HPDE6-E6E7 (cell line): ENCODE results near the gene GLI1.
A peak's percentile ranks its signal among the peaks of the same experiment; 100 is the strongest.
"Not testable (repeated sequence)": the region's sequence is repeated elsewhere in the genome, so short reads cannot be mapped to it uniquely, and the experiment has no call there.

Source experiments
- DNase-seq: peaks from one replicate; pipeline ENCODE4 v3.0.0; 2011; ENCODE audit warnings: missing footprints; ENCODE audit errors: extremely low spot score

Gene GLI1

DNA sequence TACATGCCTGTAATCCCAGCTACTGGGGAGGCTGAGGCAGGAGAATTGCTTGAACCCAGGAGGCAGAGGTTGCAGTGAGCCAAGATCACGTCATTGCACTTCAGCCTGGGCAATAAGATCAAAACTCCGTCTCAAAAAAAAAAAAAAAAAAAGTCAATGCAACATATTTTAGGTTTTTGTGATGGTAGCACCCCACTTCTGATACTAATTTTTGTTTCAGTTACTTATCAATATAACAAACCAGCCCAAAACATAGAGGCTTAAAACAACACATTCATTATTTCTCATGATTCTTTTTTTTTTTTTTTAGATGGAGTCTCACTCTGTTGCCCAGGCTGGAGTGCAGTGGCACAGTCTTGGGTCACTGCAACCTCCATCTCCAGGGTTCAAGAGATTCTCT is 18.2 kb upstream of the GLI1 start:
- not testable (repeated sequence) for DNase-seq

DNA sequence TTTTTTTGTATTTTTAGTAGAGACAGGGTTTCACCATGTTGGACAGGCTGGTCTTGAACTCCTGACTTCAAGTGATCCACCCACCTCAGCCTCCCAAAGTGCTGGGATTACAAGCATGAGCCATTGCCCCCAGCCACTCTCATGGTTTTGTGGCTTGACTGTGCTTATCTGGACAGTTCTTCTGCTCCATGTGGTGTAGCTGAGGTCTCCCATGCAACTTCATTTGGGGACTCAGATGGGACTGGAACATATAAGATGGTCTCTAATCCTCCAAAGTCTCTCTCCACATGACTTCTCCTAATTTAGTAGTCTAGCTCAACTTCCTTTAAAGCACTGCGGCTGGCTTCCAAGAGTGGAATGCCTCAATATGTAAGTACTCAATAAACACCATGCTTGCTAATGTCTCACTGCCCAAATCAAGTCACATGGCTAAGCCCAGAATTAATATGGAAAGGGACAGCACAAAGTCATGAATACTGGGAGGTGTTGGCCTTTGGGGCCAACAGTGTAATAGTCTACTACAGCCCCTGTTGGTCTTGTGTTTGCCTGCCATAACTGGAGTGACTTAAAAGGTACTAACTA is 17.6 kb upstream of the GLI1 start:
- DNase-seq: no peak

DNA sequence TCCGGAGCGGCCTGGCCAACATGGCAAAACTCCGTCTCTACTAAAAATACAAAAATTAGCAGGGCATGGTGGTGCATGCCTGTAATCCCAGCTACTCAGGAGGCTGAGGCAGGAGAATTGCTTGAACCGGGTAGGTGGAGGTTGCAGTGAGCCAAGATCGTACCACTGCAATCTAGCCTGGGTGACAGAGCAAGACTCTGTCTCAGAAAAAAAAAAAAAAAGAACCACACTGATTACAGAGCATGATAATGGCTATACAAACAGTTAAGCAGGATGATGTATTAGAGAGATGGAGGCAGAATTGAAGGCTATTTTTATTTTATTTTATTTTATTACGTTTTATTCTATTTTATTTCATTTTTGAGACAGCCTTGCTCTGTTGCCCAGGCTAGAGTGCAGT is 15.2 kb upstream of the GLI1 start:
- not testable (repeated sequence) for DNase-seq

DNA sequence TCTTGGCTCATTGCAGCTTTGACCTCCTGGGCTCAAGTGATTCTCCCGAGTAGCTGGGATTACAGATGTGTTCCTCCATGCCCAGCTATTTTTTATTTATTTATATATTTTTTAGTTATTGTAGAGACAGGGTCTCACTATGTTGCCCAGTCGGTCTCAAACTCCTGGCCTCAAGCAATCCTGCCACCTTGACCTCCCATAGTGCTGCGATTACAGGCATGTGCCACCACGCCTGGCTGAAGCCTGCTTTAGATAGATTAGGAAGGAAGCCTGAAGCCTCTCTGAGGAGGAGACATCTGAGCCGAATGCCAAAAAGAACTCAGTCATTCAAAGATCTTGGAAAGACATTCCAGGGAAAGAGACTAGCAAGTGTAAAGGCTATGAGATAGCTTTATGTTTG is 14.8 kb upstream of the GLI1 start:
- DNase-seq: no peak

DNA sequence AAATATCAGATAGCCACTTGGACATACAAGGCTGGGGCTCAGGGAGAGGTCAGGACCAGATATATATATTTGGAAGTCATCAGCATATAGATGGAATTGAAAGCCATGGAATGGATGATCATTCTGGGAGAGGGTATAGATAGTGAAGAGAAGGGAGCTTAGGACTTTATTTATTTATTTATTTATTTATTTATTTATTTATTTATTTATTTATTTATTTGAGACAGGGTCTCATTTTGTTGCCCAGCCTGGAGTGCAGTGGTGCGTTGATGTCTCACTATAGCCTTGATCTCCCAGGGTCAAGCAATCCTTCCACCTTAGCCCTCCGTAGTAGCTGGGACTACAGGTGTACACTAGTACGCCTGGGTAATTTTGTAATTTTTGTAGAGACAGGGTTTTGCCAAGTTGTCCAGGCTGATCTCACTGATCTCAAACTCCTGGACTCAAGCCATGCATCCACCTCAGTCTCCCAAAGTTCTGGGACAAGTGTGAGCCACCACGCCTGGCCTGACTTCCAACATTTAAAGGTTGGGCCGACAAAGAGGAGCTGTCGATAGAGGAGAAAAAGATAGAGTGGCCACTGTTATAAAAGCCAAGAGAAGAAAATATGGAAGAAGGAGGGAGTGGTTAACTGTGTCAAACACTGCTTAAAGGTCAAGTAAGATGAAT is 13.2 kb upstream of the GLI1 start:
- DNase-seq: no peak

DNA sequence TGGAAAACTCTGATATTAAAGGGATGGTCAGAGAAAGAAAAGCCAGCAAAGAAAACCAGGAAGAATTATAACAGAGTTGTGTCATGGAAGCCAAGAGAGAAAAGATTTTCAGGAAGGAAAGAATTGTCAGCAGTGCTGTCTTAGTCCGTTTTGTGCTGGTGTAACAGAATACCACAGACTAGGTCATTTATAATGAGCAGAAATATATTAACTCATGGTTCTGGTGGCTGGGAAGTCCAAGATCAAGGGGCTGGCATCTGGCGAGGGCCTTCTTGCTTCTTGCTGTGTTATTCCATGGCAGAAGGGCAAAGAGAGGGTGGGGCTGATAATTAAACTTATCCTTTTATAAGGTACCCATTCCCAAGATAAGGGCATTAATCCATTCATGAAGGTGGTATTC is 10.9 kb upstream of the GLI1 start:
- DNase-seq: no peak

DNA sequence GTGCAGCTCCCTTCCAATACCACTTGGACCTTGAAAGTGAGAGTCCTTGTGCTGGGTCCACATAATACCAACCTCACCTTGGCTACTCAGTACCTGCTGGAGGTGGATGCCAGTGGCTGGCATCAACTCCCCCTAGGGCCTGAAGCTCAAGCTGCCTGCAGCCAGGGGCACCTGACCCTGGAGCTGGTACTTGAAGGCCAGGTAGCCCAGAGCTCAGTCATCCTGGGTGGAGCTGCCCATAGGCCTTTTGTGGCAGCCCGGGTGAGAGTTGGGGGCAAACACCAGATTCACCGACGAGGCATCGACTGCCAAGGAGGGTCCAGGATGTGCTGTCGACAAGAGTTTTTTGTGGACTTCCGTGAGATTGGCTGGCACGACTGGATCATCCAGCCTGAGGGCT is 10.2 kb upstream of the GLI1 start:
- DNase-seq: no peak

DNA sequence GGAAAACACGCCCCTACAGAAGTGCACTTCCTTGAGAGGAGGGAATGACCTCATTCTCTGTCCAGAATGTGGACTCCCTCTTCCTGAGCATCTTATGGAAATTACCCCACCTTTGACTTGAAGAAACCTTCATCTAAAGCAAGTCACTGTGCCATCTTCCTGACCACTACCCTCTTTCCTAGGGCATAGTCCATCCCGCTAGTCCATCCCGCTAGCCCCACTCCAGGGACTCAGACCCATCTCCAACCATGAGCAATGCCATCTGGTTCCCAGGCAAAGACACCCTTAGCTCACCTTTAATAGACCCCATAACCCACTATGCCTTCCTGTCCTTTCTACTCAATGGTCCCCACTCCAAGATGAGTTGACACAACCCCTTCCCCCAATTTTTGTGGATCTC is 9.5 kb upstream of the GLI1 start:
- no peak for DNase-seq

DNA sequence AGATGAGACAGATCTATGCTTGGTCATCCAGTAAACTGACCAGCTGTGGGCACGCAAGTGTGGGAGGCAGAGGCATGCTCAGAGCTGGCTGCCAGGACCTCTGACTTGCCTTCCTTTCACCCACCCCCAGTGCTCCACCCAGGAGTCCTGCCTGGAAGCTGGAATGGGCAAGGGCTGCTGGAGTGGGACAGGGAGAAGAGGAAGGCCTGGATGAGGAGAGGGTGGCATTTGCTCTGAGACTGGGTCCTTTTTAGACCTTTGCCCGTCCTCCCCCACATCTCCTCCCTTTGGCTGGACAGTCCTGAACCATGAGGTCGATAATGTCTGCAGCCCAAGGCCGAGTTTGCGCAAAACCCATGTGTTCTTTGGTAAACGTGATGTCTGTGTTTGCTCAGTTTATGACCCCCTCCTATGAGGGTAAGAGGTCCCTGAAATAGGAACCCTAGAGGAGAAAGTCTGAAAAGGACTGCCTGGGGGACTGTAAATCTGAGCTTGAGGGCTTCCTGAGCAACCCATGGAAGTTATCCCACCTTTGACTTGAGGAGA is 8.3 kb upstream of the GLI1 start:
- DNase-seq: no peak

DNA sequence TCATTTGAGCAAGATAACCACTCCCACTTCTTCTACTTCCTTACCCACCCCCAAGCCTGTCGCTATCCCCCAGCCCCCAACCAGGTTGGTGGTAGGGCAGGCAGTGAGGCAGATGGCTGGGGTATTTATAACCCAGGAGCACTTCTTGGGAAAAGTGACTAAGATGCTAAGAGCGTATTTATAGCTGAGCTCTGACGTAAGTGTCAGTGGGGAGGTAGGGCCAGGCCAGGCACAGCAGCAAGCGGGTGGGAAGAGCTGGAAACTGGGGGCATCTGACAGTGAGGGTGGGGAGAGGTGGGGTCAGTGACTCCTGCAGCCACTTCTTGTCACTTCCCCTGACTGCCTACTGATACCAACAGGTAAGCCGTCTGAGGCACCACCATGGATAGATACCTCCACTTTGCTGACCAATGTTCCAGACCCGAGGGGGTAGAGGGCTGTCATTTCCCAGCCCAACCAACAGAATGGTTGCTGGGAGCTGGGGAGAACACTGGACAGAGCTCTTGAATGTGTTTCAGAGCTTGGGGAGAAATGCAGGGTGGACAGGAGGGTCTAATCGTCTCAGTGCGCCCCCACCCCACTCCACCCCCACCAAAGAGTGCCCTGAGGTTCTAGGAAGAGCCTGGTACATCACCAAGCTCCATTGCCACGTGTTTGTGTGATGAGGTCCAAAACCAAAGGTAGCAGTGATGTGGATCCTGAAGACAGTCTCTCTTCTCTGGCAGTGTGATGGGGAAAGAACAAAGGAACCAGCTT is 7.2 kb upstream of the GLI1 start:
- no peak for DNase-seq

DNA sequence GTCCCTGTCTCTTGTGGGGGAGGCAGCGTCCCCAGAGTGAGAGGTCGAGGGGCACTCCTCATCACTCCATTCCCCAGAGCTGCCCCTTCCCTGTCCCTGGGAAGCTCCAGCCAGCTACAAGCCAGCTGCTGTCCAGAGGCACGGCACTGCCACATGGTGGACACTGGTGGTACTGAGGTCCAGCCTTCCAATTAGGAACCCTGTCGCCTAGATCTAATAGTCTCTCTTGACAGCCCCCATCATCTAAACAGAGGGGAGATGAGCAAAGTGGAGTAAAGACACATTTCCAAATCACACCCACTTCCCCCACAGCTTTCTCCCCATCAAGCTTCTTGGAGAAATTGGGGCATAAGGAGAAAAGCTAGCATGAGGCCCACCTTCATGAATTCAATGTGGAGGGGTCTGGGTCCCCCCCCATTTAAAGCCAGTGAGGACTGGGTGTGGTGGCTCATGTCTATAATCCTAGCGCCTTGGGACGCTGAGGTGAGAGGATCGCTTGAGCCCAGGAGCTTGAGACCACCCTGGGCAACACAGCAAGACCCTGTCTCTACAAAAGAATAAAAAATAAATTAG is 6.6 kb upstream of the GLI1 start:
- DNase-seq: no peak

DNA sequence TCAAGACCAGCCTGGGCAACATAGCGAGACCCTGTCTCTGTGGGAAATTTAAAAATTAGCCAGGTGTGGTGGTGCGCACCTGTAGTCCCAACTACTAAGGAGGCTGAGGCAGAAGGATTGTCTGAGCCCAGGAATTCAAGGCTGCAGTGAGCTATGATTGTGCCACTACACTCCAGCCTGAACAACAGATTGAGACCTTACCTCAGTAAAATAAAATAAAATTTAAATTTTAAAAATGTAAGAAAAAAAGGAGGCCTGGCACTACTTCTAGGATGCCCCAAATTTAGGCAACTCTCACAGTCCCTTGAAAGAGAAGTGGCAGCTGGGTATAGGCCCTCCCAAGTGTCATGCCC is 5.4 kb upstream of the GLI1 start:
- DNase-seq: no peak

DNA sequence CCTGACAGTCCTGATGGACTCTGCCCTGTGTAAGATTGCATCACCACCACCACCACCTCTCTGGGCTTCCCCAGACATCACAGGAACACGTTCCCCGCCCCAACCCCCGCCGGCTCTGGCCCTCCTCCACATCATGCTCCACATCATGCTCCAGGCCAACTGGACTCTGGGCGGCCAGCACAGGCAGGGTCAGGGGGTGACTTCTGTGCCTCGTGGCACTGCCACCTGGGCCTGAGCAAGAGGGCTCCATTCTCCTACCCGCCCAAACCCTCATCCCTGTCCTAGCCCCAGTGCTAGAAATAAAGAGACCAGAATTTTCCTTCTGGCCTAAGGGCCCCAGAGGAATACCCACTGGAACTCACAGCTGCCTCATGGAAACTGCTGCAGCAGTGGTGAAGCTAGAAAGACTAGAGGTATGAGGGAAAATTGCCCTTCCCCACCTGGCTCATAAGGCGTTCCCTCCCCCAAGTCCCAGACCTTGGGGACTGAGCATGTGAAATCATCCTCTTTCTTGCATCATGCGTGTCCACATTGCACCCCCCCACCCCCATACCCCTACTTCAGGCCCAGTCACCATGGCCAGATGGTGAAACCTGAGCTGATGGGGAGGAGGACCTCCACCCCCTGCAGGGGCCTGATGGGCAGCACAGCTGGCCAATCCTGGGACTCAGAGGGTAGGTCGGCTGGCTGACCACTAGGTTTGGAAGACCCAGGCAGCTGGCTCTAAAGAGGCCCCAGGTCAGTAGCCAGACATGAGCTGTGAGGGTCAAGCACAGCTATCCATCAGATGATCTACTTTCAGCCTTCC is 4.8 kb upstream of the GLI1 start, which contains the start of gene INHBE:
Gene INHBE, plus strand, starts transcription at position 742 of the 808 bp plus-strand sequence. CDS start 230 bp downstream, outside the sequence.
- DNase-seq: no peak

DNA sequence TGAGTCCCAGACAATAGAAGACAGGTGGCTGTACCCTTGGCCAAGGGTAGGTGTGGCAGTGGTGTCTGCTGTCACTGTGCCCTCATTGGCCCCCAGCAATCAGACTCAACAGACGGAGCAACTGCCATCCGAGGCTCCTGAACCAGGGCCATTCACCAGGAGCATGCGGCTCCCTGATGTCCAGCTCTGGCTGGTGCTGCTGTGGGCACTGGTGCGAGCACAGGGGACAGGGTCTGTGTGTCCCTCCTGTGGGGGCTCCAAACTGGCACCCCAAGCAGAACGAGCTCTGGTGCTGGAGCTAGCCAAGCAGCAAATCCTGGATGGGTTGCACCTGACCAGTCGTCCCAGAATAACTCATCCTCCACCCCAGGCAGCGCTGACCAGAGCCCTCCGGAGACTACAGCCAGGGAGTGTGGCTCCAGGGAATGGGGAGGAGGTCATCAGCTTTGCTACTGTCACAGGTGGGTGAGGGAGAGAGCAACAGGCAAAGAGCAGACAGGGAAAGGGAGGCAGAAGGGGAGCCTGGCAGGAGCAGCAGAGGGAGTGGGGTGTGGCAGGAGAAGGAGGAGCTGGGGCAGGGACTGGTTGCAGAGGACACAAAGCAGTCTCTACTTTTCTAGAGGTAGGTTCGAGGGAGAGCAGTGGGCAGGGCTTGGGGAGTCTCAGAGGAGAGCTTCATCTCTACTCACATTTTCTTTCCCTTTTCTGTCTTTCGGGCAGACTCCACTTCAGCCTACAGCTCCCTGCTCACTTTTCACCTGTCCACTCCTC is 4.0 kb upstream of the GLI1 start:
- no peak for DNase-seq

DNA sequence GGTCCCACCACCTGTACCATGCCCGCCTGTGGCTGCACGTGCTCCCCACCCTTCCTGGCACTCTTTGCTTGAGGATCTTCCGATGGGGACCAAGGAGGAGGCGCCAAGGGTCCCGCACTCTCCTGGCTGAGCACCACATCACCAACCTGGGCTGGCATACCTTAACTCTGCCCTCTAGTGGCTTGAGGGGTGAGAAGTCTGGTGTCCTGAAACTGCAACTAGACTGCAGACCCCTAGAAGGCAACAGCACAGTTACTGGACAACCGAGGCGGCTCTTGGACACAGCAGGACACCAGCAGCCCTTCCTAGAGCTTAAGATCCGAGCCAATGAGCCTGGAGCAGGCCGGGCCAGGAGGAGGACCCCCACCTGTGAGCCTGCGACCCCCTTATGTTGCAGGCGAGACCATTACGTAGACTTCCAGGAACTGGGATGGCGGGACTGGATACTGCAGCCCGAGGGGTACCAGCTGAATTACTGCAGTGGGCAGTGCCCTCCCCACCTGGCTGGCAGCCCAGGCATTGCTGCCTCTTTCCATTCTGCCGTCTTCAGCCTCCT is 3.4 kb upstream of the GLI1 start:
- DNase-seq: no peak

DNA sequence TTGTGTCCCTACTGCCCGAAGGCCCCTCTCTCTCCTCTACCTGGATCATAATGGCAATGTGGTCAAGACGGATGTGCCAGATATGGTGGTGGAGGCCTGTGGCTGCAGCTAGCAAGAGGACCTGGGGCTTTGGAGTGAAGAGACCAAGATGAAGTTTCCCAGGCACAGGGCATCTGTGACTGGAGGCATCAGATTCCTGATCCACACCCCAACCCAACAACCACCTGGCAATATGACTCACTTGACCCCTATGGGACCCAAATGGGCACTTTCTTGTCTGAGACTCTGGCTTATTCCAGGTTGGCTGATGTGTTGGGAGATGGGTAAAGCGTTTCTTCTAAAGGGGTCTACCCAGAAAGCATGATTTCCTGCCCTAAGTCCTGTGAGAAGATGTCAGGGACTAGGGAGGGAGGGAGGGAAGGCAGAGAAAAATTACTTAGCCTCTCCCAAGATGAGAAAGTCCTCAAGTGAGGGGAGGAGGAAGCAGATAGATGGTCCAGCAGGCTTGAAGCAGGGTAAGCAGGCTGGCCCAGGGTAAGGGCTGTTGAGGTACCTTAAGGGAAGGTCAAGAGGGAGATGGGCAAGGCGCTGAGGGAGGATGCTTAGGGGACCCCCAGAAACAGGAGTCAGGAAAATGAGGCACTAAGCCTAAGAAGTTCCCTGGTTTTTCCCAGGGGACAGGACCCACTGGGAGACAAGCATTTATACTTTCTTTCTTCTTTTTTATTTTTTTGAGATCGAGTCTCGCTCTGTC is 2.7 kb upstream of the GLI1 start:
- DNase-seq: no peak

DNA sequence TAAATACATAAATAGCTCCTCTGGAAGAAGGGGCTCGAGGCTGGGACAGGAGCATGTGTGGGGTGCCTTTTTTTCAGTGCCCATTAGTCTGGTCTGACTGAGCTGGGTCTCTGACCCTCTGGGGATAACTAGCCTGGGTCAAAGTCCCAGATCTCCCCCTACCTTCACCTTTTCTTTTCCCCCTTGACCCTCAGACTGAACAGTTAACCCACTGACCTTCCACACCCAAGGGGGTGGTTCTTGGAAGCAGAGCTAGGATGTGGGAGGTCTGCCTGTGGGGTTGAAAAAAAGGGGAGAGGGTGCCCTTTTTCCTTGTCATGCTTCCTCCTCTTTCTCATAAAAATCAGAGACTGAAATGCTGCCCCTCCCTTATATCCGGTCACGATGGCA is 925 bp upstream of the GLI1 start:
- DNase-seq: no peak

DNA sequence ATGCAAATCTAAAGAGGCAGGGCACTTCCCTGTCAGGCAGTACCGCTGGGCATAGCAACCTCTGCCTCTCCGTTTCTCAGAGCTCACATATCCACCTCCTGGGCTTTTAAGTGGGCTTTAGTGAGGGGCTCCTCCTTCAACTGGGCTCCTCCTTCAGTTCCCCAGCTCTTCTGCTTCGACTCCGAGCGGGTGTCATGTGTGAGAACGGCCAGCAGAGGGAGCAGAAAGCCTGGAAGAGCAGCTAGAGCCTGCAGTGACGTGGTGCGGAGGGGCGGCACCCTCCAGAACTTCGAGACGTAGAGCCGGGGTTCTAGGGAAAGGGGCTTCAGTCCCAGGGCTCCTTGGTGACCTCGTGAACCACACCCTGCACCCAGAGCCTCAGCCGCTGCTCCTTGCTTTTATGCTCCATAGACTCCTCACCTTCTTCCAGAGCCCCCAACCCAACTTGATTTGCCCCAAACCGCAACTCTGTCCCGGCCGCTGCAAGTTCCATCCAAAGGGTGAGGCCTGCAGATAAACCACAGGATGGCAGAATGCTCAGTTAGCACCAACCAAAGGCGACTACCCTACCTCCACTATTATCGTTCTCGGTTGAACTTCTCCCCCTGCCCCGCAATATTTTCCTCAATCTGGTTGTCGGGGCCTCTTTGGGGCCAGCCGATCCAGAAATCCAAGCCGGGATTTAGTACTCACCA is 383 bp upstream of the GLI1 start:
- DNase-seq: peak; percentile 77

DNA sequence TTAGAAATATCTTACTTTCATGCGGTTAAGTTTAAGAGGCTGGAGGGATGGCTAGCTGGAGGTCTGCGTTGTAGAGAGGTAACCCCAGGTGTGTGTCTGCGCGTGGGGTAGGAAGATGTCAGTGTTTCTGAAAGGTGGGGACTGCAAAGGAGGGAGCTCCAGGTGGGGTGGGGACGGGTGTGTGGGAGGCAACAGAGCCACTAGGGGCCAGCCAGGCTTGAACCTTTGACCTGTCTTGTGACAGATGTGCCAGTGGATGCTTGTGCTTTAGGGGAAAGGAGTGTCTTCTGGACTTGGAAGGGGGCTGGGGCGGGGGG is 841 bp downstream of the GLI1 start:
- DNase-seq: no peak
